GM19023 (cell line): Measurements from ENCODE around the gene MAML3.

ENCODE experiments used
- ATAC-seq: cut with Tn5 transposase; IDR thresholded peaks from one replicate; pipeline ENCODE4 v1.9.1; 2021; ENCODE audit warnings: mild to moderate bottlenecking, moderate library complexity; ENCODE audit not compliant: unreplicated experiment

MAML3 gene

GRCh38 chr4:139740531-139741041, 413.4 kb downstream of the MAML3 start:
- no peak for ATAC-seq

GRCh38 chr4:139740121-139740520, 413.9 kb downstream of the MAML3 start:
- ATAC-seq, result no peak

GRCh38 chr4:139738846-139739613, 415.0 kb downstream of the MAML3 start:
- no peak for ATAC-seq

- no peak for ATAC-seq
Measured at GRCh38 chr4:139736661-139737060, 417.3 kb downstream of the MAML3 start.

GRCh38 chr4:139736274-139736660, 417.7 kb downstream of the MAML3 start:
- no peak for ATAC-seq

GRCh38 chr4:139735381-139736273, 418.4 kb downstream of the MAML3 start:
- ATAC-seq, result no peak

GRCh38 chr4:139734875-139735380, 419.1 kb downstream of the MAML3 start:
- peak; percentile 70 for ATAC-seq

GRCh38 chr4:139734201-139734874, 419.6 kb downstream of the MAML3 start:
- no peak for ATAC-seq

- no peak for ATAC-seq
Measured at GRCh38 chr4:139732991-139733570, 420.9 kb downstream of the MAML3 start.

GRCh38 chr4:139728840-139729239, 425.1 kb downstream of the MAML3 start:
- no peak for ATAC-seq

- no peak for ATAC-seq
Measured at GRCh38 chr4:139728146-139728545, 425.8 kb downstream of the MAML3 start.

GRCh38 chr4:139726615-139727014, 427.4 kb downstream of the MAML3 start:
- no peak for ATAC-seq

- no peak for ATAC-seq
Measured at GRCh38 chr4:139725236-139725635, 428.7 kb downstream of the MAML3 start.

GRCh38 chr4:139721789-139722188, 432.2 kb downstream of the MAML3 start:
- ATAC-seq, result no peak

- no peak for ATAC-seq
Measured at GRCh38 chr4:139720806-139721205, 433.2 kb downstream of the MAML3 start.

- ATAC-seq, result no peak
Measured at GRCh38 chr4:139719381-139720101, 434.4 kb downstream of the MAML3 start.

GRCh38 chr4:139718833-139719232, 435.2 kb downstream of the MAML3 start:
- no peak for ATAC-seq

- ATAC-seq, result no peak
Measured at GRCh38 chr4:139718358-139718757, 435.6 kb downstream of the MAML3 start.

GRCh38 chr4:139715746-139716391, 438.1 kb downstream of the MAML3 start:
- no peak for ATAC-seq
